Activated T-cell treated with anti-CD3 and anti-CD28 coated beads, Interleukin-2, amount 50 U/mL, for 24 hours (primary cell): ENCODE measurements around the gene CYSLTR1.
A peak's percentile ranks its signal among the peaks of the same experiment; 100 is the strongest.
"Not testable (repeated sequence)": the region's sequence is repeated elsewhere in the genome, so short reads cannot be mapped to it uniquely, and the experiment has no call there.

Experiments
- DNase-seq: peaks from one replicate; pipeline ENCODE4 v3.0.0-alpha.2; 2020
- H3K27ac Mint-ChIP-seq: 2 replicates; pipeline ENCODE4 v1.8.0; 2020; ENCODE audit warnings: mild to moderate bottlenecking, mixed read lengths
- H3K27me3 Mint-ChIP-seq: 2 replicates; pipeline ENCODE4 v1.8.0; 2020; ENCODE audit warnings: mixed read lengths
- H3K36me3 Mint-ChIP-seq: 2 replicates; pipeline ENCODE4 v1.8.0; 2020; ENCODE audit warnings: low read depth, mixed read lengths
- H3K4me1 Mint-ChIP-seq: 2 replicates; pipeline ENCODE4 v1.8.0; 2020; ENCODE audit warnings: low read depth, mixed read lengths
- H3K4me3 Mint-ChIP-seq: 2 replicates; pipeline ENCODE4 v1.8.0; 2020; ENCODE audit warnings: mild to moderate bottlenecking, moderate library complexity, mixed read lengths
- H3K9me3 Mint-ChIP-seq: 2 replicates; pipeline ENCODE4 v1.8.0; 2020; ENCODE audit warnings: mixed read lengths

Gene CYSLTR1

DNA sequence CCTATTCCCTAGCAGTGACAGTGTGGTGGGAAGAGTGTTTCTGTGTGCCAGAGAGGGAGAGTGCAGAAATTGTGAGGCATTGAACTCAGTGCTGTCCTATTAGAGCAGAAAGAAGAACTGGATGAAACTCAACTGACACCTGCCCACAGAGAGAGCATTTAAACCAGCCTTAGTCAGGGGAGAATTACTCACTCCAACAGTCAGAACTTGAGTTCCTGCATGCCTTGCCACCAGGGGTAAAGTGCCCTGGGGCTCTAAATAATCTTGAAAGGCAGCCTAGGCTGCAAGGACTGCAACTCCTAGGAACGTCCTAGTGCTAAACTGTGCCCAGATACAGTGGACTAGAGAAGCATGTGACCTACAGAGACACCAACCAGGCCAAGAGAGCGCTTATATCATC lies 12.8 kb downstream of the CYSLTR1 start:
- H3K27me3 Mint-ChIP-seq = peaks cover 21% of the 10 kb centered on the region
- H3K4me1 Mint-ChIP-seq = peaks cover 41% of the 10 kb centered on the region
- no peaks in the 10 kb centered on the region for H3K9me3 Mint-ChIP-seq
- H3K36me3 Mint-ChIP-seq = no peaks in the 10 kb centered on the region
- no peak for DNase-seq
- no peak overlapping the region for H3K4me3 Mint-ChIP-seq
- no peak overlapping the region for H3K27ac Mint-ChIP-seq

- peaks cover 29% of the 10 kb centered on the region for H3K27me3 Mint-ChIP-seq
- H3K4me1 Mint-ChIP-seq = peaks cover 42% of the 10 kb centered on the region
- H3K9me3 Mint-ChIP-seq = no peaks in the 10 kb centered on the region
- no peak overlapping the region for H3K4me3 Mint-ChIP-seq
- no peak for DNase-seq
- H3K36me3 Mint-ChIP-seq = no peaks in the 10 kb centered on the region
- peak overlapping the region; percentile 0 for H3K27ac Mint-ChIP-seq
These were observed 13.9 kb downstream of the CYSLTR1 start for GRCh38 chrX:78313526-78313925.

- H3K4me1 Mint-ChIP-seq = peaks cover 12% of the 10 kb centered on the region
- DNase-seq = no peak
- peaks cover 25% of the 10 kb centered on the region for H3K27me3 Mint-ChIP-seq
- H3K9me3 Mint-ChIP-seq = no peaks in the 10 kb centered on the region
- peaks cover 3% of the 10 kb centered on the region for H3K36me3 Mint-ChIP-seq
- no peak overlapping the region for H3K4me3 Mint-ChIP-seq
- no peak overlapping the region for H3K27ac Mint-ChIP-seq
These were observed 19.7 kb downstream of the CYSLTR1 start for GRCh38 chrX:78307665-78308064.

DNA sequence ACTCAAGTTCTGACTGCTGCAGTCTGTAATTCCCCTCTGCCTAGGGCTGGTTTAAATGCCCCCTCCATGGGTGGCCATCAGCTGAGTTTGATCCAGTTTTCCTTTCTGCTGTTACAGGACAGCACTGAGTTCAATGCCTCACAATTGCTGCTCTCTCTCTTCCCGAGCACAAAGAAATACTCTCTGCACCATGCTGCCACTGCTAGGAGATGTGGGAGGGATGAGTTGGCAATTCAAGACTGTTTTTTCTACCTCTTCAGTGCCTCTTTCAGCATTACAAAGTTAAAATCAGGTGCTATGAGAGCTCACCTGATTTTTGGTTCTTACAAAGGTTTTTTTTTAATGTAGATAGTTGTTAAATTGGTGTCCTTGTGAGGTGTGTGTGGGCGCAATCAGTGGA lies 24.3 kb downstream of the CYSLTR1 start:
- H3K4me3 Mint-ChIP-seq = no peak overlapping the region
- no peak for DNase-seq
- H3K27ac Mint-ChIP-seq = no peak overlapping the region
- peaks cover 8% of the 10 kb centered on the region for H3K9me3 Mint-ChIP-seq
- H3K27me3 Mint-ChIP-seq = peaks cover 27% of the 10 kb centered on the region
- H3K36me3 Mint-ChIP-seq = peaks cover 16% of the 10 kb centered on the region
- no peaks in the 10 kb centered on the region for H3K4me1 Mint-ChIP-seq

- DNase-seq, H3K4me3 Mint-ChIP-seq, H3K27ac Mint-ChIP-seq, H3K4me1 Mint-ChIP-seq, H3K9me3 Mint-ChIP-seq: not testable (repeated sequence)
- peaks cover 24% of the 10 kb centered on the region for H3K27me3 Mint-ChIP-seq
- peaks cover 14% of the 10 kb centered on the region for H3K36me3 Mint-ChIP-seq
These were observed 26.5 kb downstream of the CYSLTR1 start for GRCh38 chrX:78300933-78301332.

- no peak overlapping the region for H3K4me3 Mint-ChIP-seq
- DNase-seq = no peak
- H3K27me3 Mint-ChIP-seq = no peaks in the 10 kb centered on the region
- H3K9me3 Mint-ChIP-seq = peaks cover 4% of the 10 kb centered on the region
- H3K4me1 Mint-ChIP-seq = no peaks in the 10 kb centered on the region
- no peak overlapping the region for H3K27ac Mint-ChIP-seq
- peaks cover 10% of the 10 kb centered on the region for H3K36me3 Mint-ChIP-seq
These were observed 43.9 kb downstream of the CYSLTR1 start for GRCh38 chrX:78283511-78283910.

DNA sequence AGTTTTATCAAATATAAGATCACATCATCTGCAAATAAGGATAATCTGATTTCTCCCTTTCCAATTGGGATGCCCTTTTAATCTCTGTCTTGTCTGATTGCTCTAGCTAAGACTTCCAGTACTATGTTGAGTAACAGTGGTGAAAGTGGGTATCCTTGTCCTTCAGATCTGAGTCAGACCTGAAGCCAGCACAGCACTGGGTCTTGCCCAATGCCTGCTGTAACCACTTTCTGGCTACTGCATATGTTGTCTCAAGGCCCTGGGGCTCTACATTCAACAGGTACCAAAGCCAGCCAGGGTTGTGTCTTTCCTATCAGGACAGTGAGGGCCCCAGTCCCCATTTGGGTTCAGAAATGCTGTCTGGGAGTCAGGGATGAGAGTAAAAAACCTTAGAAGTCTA lies 90.3 kb downstream of the CYSLTR1 start:
- Mint-ChIP-seq H3K9me3 (no peaks in the 10 kb centered on the region), H3K4me1 (no peaks in the 10 kb centered on the region), H3K27me3 (peaks cover 17% of the 10 kb centered on the region), H3K4me3 (no peak overlapping the region), H3K36me3 (no peaks in the 10 kb centered on the region), H3K27ac (no peak overlapping the region)
- no peak for DNase-seq

DNA sequence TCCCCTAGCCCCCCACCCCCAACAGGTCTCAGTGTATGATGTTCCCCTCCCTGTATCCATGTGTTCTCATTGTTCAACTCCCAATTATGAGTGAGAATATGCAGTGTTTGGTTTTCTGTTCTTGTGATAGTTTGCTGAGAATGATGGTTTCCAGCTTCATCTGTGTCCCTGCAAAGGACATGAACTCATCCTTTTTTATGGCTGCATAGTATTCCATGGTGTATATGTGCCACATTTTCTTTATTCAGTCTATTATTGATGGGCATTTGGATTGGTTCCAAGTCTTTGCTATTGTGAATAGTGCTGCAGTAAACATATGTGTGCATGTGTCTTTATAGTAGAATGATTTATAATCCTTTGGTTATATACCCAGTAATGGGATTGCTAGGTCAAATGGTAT lies 101.4 kb downstream of the CYSLTR1 start:
- not testable (repeated sequence) for DNase-seq, H3K4me1 Mint-ChIP-seq, H3K9me3 Mint-ChIP-seq, H3K27ac Mint-ChIP-seq, H3K36me3 Mint-ChIP-seq, H3K4me3 Mint-ChIP-seq
- peaks cover 25% of the 10 kb centered on the region for H3K27me3 Mint-ChIP-seq
